LHCN-M2 (cell line): ENCODE data around the gene LYSET. TPM values are rescaled to one million over a fixed set of nuclear protein-coding genes. Genes with fewer than 3 reads are reported as not detected.
A peak's percentile ranks its signal among the peaks of the same experiment; 100 is the strongest.
"Not testable (repeated sequence)": the region's sequence is repeated elsewhere in the genome, so short reads cannot be mapped to it uniquely, and the experiment has no call there.

Source experiments
- DNase-seq: peaks from one replicate; pipeline ENCODE4 v3.0.0-alpha.2; 2012; ENCODE audit warnings: low read depth
- total RNA-seq: library from RNA; depleted of rRNA; stranded (reverse); fragments of >200 nt; gene quantifications from 2 replicates; pipeline ENCODE4 v1.2.3, GENCODE V29; 2014

Gene LYSET
- total RNA-seq, 1 experiment from 2014 or later, result 6.4 TPM

DNA sequence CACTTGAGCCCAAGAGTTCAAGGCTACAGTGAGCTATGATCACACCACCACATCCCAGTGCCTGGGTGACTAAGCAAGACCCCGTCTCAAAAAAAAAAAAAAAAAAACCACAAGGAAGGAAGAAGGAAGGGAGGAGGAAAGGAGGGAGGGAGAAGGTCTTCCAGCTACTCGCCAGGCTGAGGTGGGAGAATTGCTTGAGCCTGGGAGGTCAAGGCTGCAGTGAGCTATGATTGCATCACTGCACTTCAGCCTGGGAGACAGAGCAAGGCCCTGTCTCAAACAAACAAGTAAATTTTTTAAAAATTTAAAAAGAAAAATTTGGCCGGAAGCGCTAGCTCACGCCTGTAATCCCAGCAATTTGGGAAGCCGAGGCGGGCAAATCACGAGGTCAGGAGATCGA, 16.5 kb upstream of the LYSET start:
- DNase-seq, result not testable (repeated sequence)

DNA sequence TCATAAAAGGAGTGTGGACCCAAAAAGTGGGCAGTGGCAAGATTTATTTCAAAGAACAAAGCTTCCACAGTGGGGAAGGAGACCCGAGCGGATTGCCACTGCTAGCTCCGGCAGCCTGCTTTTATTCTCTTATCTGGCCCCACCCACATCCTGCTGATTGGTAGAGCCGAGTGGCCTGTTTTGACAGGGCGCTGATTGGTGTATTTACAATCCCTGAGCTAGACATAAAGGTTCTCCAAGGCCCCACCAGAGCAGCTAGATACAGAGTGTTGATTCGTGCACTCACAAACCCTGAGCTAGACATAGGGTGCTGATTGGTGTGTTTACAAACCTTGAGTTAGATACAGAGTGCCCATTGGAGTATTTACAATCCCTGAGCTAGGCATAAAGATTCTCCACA, 15.5 kb upstream of the LYSET start:
- DNase-seq, result not testable (repeated sequence)

DNA sequence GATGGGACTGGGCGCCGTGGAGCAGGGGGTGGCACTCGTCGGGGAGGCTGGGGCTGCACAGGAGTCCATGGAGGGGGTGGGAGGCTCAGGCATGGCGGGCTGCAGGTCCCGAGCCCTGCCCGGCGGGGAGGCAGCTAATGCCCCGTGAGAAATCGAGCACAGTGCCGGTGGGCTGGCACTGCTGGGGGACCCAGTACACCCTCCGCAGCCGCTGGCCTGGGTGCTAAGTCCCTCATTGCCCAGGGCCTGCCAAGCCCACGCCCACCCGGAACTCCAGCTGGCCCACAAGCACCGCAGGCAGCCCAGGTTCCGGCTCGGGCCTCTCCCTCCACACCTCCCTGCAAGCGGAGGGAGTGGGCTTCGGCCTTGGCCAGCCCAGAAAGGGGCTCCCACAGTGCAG, 15.0 kb upstream of the LYSET start:
- not testable (repeated sequence) for DNase-seq

- no peak for DNase-seq
These were observed 13.7 kb upstream of the LYSET start for GRCh38 chr14:93171376-93171775.

- peak; percentile 6 for DNase-seq
These were observed 11.1 kb upstream of the LYSET start for GRCh38 chr14:93173943-93174395.

DNA sequence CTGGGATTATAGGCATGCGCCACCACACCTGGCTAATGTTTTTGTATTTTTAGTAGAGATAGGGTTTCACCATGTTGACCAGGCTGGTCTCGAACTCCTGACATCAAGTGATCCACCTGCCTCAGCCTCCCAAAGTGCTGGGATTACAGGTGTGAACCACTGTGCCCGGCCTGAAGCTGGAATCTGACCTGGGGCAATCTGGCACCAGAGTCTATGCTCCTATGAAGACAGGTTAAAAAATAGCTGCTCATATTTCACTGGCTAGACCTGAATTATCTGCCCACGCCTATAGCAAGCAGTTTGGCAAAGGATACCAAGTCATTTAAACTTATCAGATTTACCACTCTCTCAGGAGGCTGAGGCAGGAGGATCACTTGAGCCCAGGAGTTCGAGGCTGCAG, 10.4 kb upstream of the LYSET start:
- DNase-seq, result not testable (repeated sequence)

GRCh38 chr14:93175492-93175891, 9.6 kb upstream of the LYSET start:
- DNase-seq, result no peak

- no peak for DNase-seq
These were observed 1.4 kb upstream of the LYSET start for GRCh38 chr14:93183596-93184317.

GRCh38 chr14:93185349-93185720, 218 bp downstream of the LYSET start:
- no peak for DNase-seq

GRCh38 chr14:93186466-93186865, 1.3 kb downstream of the LYSET start:
- DNase-seq, result no peak

DNA sequence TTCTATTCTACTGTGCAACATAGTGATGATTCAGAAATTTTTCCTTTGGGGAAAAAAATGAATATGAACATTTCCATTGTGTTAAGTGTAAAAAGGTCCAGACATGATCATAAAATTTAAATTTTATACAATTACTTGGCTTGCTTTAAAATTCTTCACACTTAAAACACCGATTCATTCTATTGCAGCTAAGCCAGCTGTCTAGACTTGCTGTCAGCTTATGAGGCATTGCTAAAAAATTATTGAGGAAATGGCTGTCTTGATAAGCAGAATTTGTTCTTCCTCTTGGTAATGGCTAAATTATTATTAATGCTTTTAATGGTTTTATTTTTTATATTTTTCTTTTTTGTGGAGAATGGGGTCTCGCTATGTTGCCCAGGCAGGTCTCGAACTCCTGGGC, 1.8 kb downstream of the LYSET start:
- no peak for DNase-seq

DNA sequence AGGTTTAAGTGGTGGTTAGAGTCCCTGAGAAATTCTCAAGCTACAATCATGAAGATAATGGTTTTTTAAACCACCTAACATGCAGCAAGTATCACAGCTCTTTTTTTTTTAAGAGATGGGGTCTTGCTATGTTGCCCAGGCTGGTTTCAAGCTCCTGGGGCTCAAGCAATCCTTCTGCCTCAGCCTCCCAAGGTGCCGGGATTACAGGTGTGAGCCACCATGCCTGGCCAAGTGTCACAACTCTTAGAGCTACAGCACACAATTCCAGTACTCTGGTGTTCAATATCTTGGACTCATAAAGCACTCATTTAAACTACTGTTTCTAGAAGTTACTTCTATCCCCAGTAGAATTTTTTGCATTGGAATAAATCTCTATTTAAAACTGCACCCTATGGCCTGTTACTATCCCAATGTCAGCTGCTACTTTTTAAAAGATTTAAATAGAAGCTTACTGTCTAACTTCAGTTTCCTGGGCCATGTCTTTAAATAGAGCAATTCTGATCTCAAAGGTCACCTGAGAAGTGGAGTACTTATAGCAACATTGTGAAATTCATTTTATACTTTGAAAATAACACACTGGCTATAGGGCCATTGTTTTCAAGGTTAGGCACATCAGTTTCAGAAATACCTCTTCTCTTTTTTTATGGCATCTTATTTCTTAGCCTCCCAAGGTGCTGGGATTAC, 10.3 kb downstream of the LYSET start:
- DNase-seq, result no peak

GRCh38 chr14:93199031-93199430, 13.9 kb downstream of the LYSET start:
- DNase-seq, result no peak

GRCh38 chr14:93200553-93200952, 15.4 kb downstream of the LYSET start:
- DNase-seq, result no peak

GRCh38 chr14:93201155-93201704, 16.1 kb downstream of the LYSET start:
- DNase-seq, result no peak

DNA sequence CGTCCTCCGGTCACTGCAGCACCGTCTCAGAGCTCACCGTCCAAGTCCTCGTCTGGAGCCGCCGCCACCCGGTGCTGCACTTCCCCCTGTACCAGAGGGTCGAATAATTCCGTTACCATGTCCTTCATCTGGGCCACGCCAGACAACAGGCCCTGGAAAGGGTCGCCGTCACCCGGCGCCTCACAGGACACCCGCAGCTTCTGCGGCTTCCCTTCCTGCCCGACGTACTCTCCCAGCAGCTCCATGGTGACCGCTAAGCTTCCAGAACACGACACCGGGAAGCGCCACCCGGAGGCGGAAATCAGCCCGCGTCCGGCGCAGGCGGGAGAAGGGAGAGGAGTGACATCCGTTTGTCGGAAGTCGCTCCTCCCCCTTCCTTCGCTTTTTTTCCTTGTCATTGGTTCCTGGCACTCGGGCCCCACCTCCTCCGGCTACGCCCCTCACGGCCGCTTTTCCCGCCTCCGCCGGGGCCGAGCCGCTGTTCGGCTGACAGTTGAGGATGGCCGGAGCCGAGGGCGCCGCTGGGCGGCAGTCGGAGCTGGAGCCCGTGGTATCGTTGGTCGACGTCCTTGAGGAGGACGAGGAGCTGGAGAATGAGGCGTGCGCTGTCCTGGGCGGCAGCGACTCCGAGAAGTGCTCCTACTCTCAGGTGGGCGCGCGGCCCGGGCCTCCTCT, 21.8 kb downstream of the LYSET start, which contains the start of the genes GON7 and UBR7:
GON7 (minus strand) TSS at position 273 of the 675 bp plus-strand sequence; CDS start at position 245, 28 bp downstream.
UBR7 (plus strand) TSS at position 464 of the 675 bp plus-strand sequence; CDS start at position 500, 36 bp downstream.
- DNase-seq, result peak; percentile 96

GRCh38 chr14:93207468-93208308, 22.6 kb downstream of the LYSET start:
- peak; percentile 73 for DNase-seq

DNA sequence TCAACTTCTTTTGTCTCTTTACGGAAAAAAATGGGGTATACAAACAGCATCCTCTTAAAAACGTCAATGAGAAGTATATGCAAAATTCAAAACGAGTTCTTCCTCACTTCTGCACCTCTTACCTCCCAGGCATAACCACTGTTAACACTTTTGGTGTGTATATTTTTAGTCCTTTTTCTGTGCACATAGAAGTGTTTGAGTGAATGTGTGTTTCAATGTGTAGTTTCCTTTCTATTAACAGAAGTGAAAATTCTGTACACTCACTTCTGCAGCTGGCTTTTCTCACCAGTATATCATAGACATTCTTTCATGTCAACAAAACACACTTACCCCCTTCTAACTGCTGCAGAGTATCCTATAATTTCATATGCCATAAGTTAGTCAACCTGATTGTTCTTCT, 27.3 kb downstream of the LYSET start:
- DNase-seq, result no peak

DNA sequence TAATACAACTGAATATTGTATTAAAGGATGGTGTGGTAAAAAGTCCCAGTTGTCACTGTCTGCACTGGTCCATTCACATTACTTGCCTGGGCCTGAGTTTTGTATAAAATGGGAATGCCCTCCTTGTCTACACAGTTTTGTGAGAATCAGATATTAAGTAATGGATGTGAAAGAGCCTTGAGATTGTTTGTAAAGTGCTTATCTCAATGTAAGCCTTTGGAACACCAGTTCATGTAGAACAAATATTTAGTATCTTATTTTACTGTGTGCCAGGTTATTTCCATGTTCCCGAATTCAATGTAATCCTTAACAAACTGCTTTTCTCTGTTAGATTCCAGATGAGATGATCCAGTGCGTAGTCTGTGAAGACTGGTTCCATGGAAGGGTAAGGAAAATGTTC, 29.5 kb downstream of the LYSET start:
- DNase-seq, result no peak

DNA sequence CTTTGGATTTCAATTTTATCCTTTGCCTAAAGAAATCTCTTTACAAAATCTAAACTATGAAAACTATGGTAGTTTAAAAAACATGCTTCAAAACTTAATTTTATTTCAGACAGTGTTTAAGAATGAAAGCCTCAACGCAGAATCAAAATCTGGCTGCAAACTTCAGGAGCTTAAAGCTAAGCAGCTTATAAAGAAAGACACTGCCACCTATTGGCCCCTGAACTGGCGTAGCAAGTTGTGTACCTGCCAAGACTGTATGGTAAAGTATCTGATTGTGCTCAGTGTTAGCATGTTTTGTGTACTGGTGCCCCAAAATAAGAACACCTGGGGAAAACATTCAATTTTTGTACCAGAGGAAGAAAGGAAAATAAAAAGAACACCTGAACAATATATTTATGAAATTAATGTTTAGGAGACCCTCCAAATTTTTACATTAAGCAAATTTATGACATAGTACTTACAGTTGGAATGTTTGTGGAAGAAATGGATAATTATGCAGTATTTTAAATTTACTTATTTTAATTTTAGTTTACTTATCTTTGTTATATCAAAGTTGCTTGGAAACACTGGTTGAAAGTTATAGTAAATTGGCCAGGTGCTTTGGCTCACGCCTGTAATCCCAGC, 34.1 kb downstream of the LYSET start:
- peak; percentile 31 for DNase-seq

DNA sequence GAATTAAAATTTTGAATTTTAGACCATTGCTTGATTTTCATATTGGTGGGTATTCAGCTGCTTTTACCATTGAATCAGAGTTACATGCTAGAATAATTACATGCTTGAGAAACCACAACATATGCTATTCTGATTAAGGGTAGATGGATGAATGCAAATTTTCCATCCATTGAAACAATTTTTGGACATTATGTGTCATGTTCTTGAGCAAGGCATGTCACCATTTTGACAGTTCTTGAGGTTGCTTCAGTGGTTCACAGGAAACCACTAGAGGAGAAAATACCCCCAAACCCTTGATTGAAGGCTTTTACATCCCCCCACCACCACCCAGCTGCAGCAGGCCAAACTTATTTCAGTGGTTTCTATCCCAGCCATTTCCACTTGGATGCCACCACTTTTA, 35.4 kb downstream of the LYSET start:
- DNase-seq, result no peak
